Lung (tissue), 12 donors: ENCODE results near the gene KCNMA1. TPM values are rescaled to one million over a fixed set of nuclear protein-coding genes. Genes with fewer than 3 reads are reported as not detected.
A peak's percentile ranks its signal among the peaks of the same experiment; 100 is the strongest.

Source experiments
- ATAC-seq: fragments of 200-7000 bp; cut with Tn5 transposase; one replicate; pipeline ENCODE4 v1.9.1; 2020; ENCODE audit warnings: moderate number of reproducible peaks; ENCODE audit not compliant: insufficient read depth, low FRiP score
- DNase-seq, 3 donors: peaks; one replicate each; pipeline ENCODE4 v3.0.0-alpha.2; 2013 to 2017
- H3K27ac ChIP-seq, 2 donors: one replicate each; pipeline ENCODE4 v1.5.1; 2013; ENCODE audit warnings: mild to moderate bottlenecking in 2 of 2, moderate library complexity in 2 of 2, control low read depth in 1 of 2, inconsistent platforms in 1 of 2, low read depth in 1 of 2, low read length in 1 of 2
- H3K27me3 ChIP-seq, 3 donors: one replicate each; pipeline ENCODE4 v1.5.1; 2013; ENCODE audit warnings: low read length in 2 of 3; ENCODE audit not compliant: control insufficient read depth in 3 of 3, insufficient read depth in 3 of 3
- H3K36me3 ChIP-seq, 4 donors: one replicate each; pipeline ENCODE4 v1.5.1; 2013; ENCODE audit warnings: low read length in 4 of 4, mild to moderate bottlenecking in 1 of 4, moderate library complexity in 1 of 4; ENCODE audit not compliant: control insufficient read depth in 4 of 4, insufficient read depth in 4 of 4
- H3K4me1 ChIP-seq, 5 donors: one replicate each; pipeline ENCODE4 v1.5.1; 2013; ENCODE audit warnings: low read length in 5 of 5, mild to moderate bottlenecking in 2 of 5, moderate library complexity in 1 of 5; ENCODE audit not compliant: control insufficient read depth in 5 of 5, insufficient read depth in 5 of 5
- H3K4me3 ChIP-seq: one replicate; pipeline ENCODE4 v1.5.1; 2013; ENCODE audit warnings: mild to moderate bottlenecking, control low read depth, moderate library complexity
- H3K9ac ChIP-seq, 2 donors: one replicate each; pipeline ENCODE4 v1.5.1; 2013; ENCODE audit warnings: low read length in 2 of 2, control low read depth in 1 of 2; ENCODE audit not compliant: insufficient read depth in 1 of 2
- H3K9me3 ChIP-seq, 4 donors: one replicate each; pipeline ENCODE4 v1.5.1; 2013; ENCODE audit warnings: low read length in 3 of 4, mild to moderate bottlenecking in 1 of 4, moderate library complexity in 1 of 4; ENCODE audit not compliant: control insufficient read depth in 4 of 4, insufficient read depth in 3 of 4
- CTCF ChIP-seq: IDR thresholded peaks from 2 replicates; pipeline ENCODE4 v1.5.1; 2012; ENCODE audit warnings: mild to moderate bottlenecking; ENCODE audit errors: control extremely low read depth, extremely low read depth
- WGBS, 2 donors: extraction: QIAGEN DNeasy Blood & Tissue Kit; methylation state at CpG; one replicate each; pipeline ENCODE4 v1.1.7; 2013; 5-methylcytosine and 5-hydroxymethylcytosine counted together
- polyA plus RNA-seq, 2 donors: library from polyadenylated mRNA; stranded (reverse); fragments of 200-250 nt; gene quantifications; one replicate each; pipeline ENCODE4 v1.2.1, GENCODE V29; 2013
- total RNA-seq, 2 donors: library from RNA; depleted of rRNA in 1 of 2; stranded (reverse); fragments of >200 nt in 1 of 2; gene quantifications; one replicate each; pipeline ENCODE4 v1.2.1, GENCODE V29; 2014 to 2021
- donor health status: control.
- donor health status: control.
- donor health status: Bipolar disorder and iron deficiency.
- donor health status: healthy.
- donor health status: DM: yes; HTN: yes; CAD: no.

Gene KCNMA1
- total and polyA plus RNA-seq, 4 donors, result 3.8 to 13.0 (median 5.5) TPM

- Histone ChIP-seq H3K4me3 (no peak overlapping the region), H3K9me3 (peaks cover 0 to 2% (median 0%) of the 10 kb centered on the region in 4 donors), H3K4me1 (peaks cover 0 to 9% (median 0%) of the 10 kb centered on the region in 5 donors), H3K27ac (no peak overlapping the region), H3K27me3 (peaks cover 9 to 40% (median 38%) of the 10 kb centered on the region in 3 donors), H3K9ac (no peak overlapping the region), H3K36me3 (no peaks in the 10 kb centered on the region)
- ATAC-seq, result no peak
- peak; percentile 63 to 82 (median 82) for DNase-seq
- peak; percentile 78 for TF ChIP-seq CTCF
- 1 to 2% methylated on average over 5 of the region's 5 CpGs for WGBS, 2 donors
Observed at GRCh38 chr10:77641788-77642397, 4.3 kb upstream of the KCNMA1 start.

GRCh38 chr10:77641344-77641743, 3.7 kb upstream of the KCNMA1 start:
- 22 to 23% methylated on average over 1 of the region's 1 CpG for WGBS, 2 donors
- TF ChIP-seq CTCF, result no peak
- Histone ChIP-seq H3K4me1 (peaks cover 0 to 9% (median 0%) of the 10 kb centered on the region in 5 donors), H3K9ac (no peak overlapping the region), H3K9me3 (peaks cover 0 to 2% (median 0%) of the 10 kb centered on the region in 4 donors), H3K4me3 (no peak overlapping the region), H3K36me3 (no peaks in the 10 kb centered on the region), H3K27ac (no peak overlapping the region), H3K27me3 (peaks cover 9 to 43% (median 38%) of the 10 kb centered on the region in 3 donors)
- DNase-seq (no peak), ATAC-seq (no peak)

- peaks cover 0 to 9% (median 0%) of the 10 kb centered on the region in 5 donors for H3K4me1 ChIP-seq
- H3K27me3 ChIP-seq, result peaks cover 15 to 53% (median 50%) of the 10 kb centered on the region in 3 donors
- peaks cover 0 to 2% (median 0%) of the 10 kb centered on the region in 4 donors for H3K9me3 ChIP-seq
- H3K27ac ChIP-seq, result no peak overlapping the region
- no peaks in the 10 kb centered on the region for H3K36me3 ChIP-seq
- H3K4me3 ChIP-seq, result no peak overlapping the region
- no peak for TF ChIP-seq CTCF
- WGBS, 2 donors, result 54 to 67% methylated on average over 3 of the region's 3 CpGs
- no peak overlapping the region for H3K9ac ChIP-seq
- ATAC-seq (no peak), DNase-seq (no peak)
Observed at GRCh38 chr10:77640167-77640566, 2.6 kb upstream of the KCNMA1 start.

- H3K27me3 ChIP-seq, result peaks cover 15 to 55% (median 54%) of the 10 kb centered on the region in 3 donors
- H3K36me3 ChIP-seq, result no peaks in the 10 kb centered on the region
- no peak overlapping the region for H3K27ac ChIP-seq
- H3K9ac ChIP-seq, result no peak overlapping the region
- WGBS, 2 donors, result 65 to 83% methylated on average over 3 of the region's 3 CpGs
- ATAC-seq, result no peak
- H3K9me3 ChIP-seq, result peaks cover 0 to 2% (median 0%) of the 10 kb centered on the region in 4 donors
- no peak overlapping the region for H3K4me3 ChIP-seq
- no peak for TF ChIP-seq CTCF
- peaks cover 0 to 9% (median 0%) of the 10 kb centered on the region in 5 donors for H3K4me1 ChIP-seq
- no peak for DNase-seq
Observed at GRCh38 chr10:77639756-77640155, 2.1 kb upstream of the KCNMA1 start.
